Smooth muscle cell (in vitro differentiated cells): Measurements from ENCODE around the gene PTGIR. TPM values are rescaled to one million over a fixed set of nuclear protein-coding genes. Genes with fewer than 3 reads are reported as not detected.

Source experiments
- DNase-seq: peaks from one replicate; lab custom pipeline; 2025; ENCODE audit not compliant: unreplicated experiment; lab: John Stamatoyannopoulos, UW
- H2AFZ ChIP-seq: fragments of 200-600 bp; sonication (generic); 2 replicates; pipeline ENCODE4 v1.6.0; 2016; ENCODE audit warnings: antibody characterized with exemption, low read depth, mild to moderate bottlenecking
- H3F3A ChIP-seq: fragments of 200-600 bp; sonication (generic); 2 replicates; pipeline ENCODE4 v1.6.0; 2017; ENCODE audit warnings: antibody characterized with exemption, low read depth
- H3K27ac ChIP-seq: fragments of 200-600 bp; sonication (generic); 2 replicates; pipeline ENCODE4 v1.5.1; 2016; ENCODE audit warnings: low read depth, mild to moderate bottlenecking
- H3K27me3 ChIP-seq: fragments of 200-600 bp; sonication (generic); 2 replicates; pipeline ENCODE4 v1.6.1; 2016; ENCODE audit warnings: low read depth, mild to moderate bottlenecking
- H3K36me3 ChIP-seq: fragments of 200-600 bp; sonication (generic); 2 replicates; pipeline ENCODE4 v1.5.1; 2016; ENCODE audit warnings: low read depth
- H3K4me1 ChIP-seq: fragments of 200-600 bp; sonication (generic); 2 replicates; pipeline ENCODE4 v1.5.1; 2016; ENCODE audit warnings: low read depth
- H3K4me2 ChIP-seq: fragments of 200-600 bp; sonication (generic); 2 replicates; pipeline ENCODE4 v1.6.0; 2016; ENCODE audit warnings: mild to moderate bottlenecking
- H3K4me3 ChIP-seq: fragments of 200-600 bp; sonication (generic); 2 replicates; pipeline ENCODE4 v1.5.1; 2016; ENCODE audit warnings: mild to moderate bottlenecking
- H3K79me2 ChIP-seq: fragments of 200-600 bp; sonication (generic); 2 replicates; pipeline ENCODE4 v1.6.0; 2016; ENCODE audit warnings: low read depth, mild to moderate bottlenecking
- H3K9ac ChIP-seq: fragments of 200-600 bp; sonication (generic); 2 replicates; pipeline ENCODE4 v1.6.0; 2016; ENCODE audit warnings: low read depth
- H3K9me3 ChIP-seq: fragments of 200-600 bp; sonication (generic); replicated peaks from 2 replicates; pipeline ENCODE4 v1.5.1; 2016; ENCODE audit warnings: low read depth
- H4K20me1 ChIP-seq: fragments of 200-600 bp; sonication (generic); 2 replicates; pipeline ENCODE4 v1.6.0; 2016; ENCODE audit warnings: low read depth
- CTCF ChIP-seq: fragments of 200-600 bp; sonication (generic); IDR thresholded peaks from 2 replicates; pipeline ENCODE4 v1.5.1; 2017; ENCODE audit warnings: borderline replicate concordance, mild to moderate bottlenecking, antibody characterized with exemption; ENCODE audit not compliant: insufficient read depth, poor library complexity, severe bottlenecking
- WGBS: methylation state at CpG from one replicate; pipeline ENCODE4 v1.1.7; 2016; ENCODE audit warnings: low lambda C conversion rate; 5-methylcytosine and 5-hydroxymethylcytosine counted together
- polyA plus RNA-seq: library from polyadenylated mRNA; unstranded; fragments of >200 nt; fragmentation: Nextera tagmentation; extraction: Ambion mirVana; gene quantifications from 2 replicates; pipeline ENCODE4 v1.2.1, GENCODE V29; 2016
- total RNA-seq: library from RNA; depleted of rRNA; stranded (reverse); fragments of >200 nt; gene quantifications from 2 replicates; pipeline ENCODE4 v1.2.3, GENCODE V29; 2014

Gene PTGIR
- total and polyA plus RNA-seq, 2 experiments from 2014 or later, result 0.09 to 0.81 TPM

- H3F3A ChIP-seq, result no peaks in the 10 kb centered on the region
- peaks cover 56% of the 10 kb centered on the region for H4K20me1 ChIP-seq
- H3K79me2 ChIP-seq, result peaks cover 51% of the 10 kb centered on the region
- H3K4me1 ChIP-seq, result peaks cover 16% of the 10 kb centered on the region
- no peak for TF ChIP-seq CTCF
- H3K4me3 ChIP-seq, result peak overlapping the region; percentile 99
- no peak for DNase-seq
- H3K27me3 ChIP-seq, result no peaks in the 10 kb centered on the region
- 36% methylated on average over 23 of the region's 23 CpGs for WGBS
- peak overlapping the region; percentile 35 for H3K9ac ChIP-seq
- peak overlapping the region; percentile 60 for H3K27ac ChIP-seq
- H3K9me3 ChIP-seq, result no peaks in the 10 kb centered on the region
- H3K36me3 ChIP-seq, result no peaks in the 10 kb centered on the region
- peak overlapping the region; percentile 99 for H3K4me2 ChIP-seq
- no peak overlapping the region for H2AFZ ChIP-seq
Measured at GRCh38 chr19:46602392-46603194, 22.3 kb downstream of the PTGIR start.

GRCh38 chr19:46601318-46602224 lies 23.3 kb downstream of the PTGIR start, which contains the start of gene CALM3:
TSS of gene CALM3 (plus strand) at chr19:46601330. CDS start at chr19:46601435, 105 bp downstream.
- no peak for TF ChIP-seq CTCF
- DNase-seq, result no peak
- 2% methylated on average over 32 of the region's 51 CpGs for WGBS
- peaks cover 46% of the 10 kb centered on the region for H4K20me1 ChIP-seq
- H2AFZ ChIP-seq, result peak within 1 kb of the TSS; percentile 96
- H3K36me3 ChIP-seq, result no peaks in the 10 kb centered on the region
- peaks cover 51% of the 10 kb centered on the region for H3K79me2 ChIP-seq
- H3K4me1 ChIP-seq, result peaks cover 16% of the 10 kb centered on the region
- H3K9me3 ChIP-seq, result no peaks in the 10 kb centered on the region
- peak within 1 kb of the TSS; percentile 98 for H3K27ac ChIP-seq
- H3K27me3 ChIP-seq, result no peaks in the 10 kb centered on the region
- H3K4me2 ChIP-seq, result peak within 1 kb of the TSS; percentile 99
- no peaks in the 10 kb centered on the region for H3F3A ChIP-seq
- H3K9ac ChIP-seq, result peak within 1 kb of the TSS; percentile 100
- peak within 1 kb of the TSS; percentile 99 for H3K4me3 ChIP-seq

GRCh38 chr19:46600384-46601317 lies 24.2 kb downstream of the PTGIR start:
- 3% methylated on average over 63 of the region's 93 CpGs for WGBS

More at GRCh38 chr19:46600384-46601317, 24.2 kb downstream of the PTGIR start:
- DNase-seq, result peak; percentile 92
- H3K79me2 ChIP-seq, result peaks cover 45% of the 10 kb centered on the region
- peak overlapping the region; percentile 81 for H3K4me2 ChIP-seq
- H2AFZ ChIP-seq, result peak overlapping the region; percentile 96
- peak overlapping the region; percentile 98 for H3K27ac ChIP-seq
- no peaks in the 10 kb centered on the region for H3K9me3 ChIP-seq
- H4K20me1 ChIP-seq, result peaks cover 37% of the 10 kb centered on the region
- peak overlapping the region; percentile 99 for H3K4me3 ChIP-seq
- peak overlapping the region; percentile 100 for H3K9ac ChIP-seq
- no peak for TF ChIP-seq CTCF
- peaks cover 16% of the 10 kb centered on the region for H3K4me1 ChIP-seq
- H3K27me3 ChIP-seq, result no peaks in the 10 kb centered on the region
- no peaks in the 10 kb centered on the region for H3K36me3 ChIP-seq
- H3F3A ChIP-seq, result no peaks in the 10 kb centered on the region
